Left ventricle myocardium inferior (tissue), 1 donor: ENCODE data around the gene FAM118A. TPM values are rescaled to one million over a fixed set of nuclear protein-coding genes. Genes with fewer than 3 reads are reported as not detected.

Source experiments
- DNase-seq: peaks from one replicate; pipeline ENCODE4 v3.0.0-alpha.2; 2020
- H3K27ac ChIP-seq: fragments of 200-600 bp; replicated peaks from 2 replicates; pipeline ENCODE4 v1.8.0; 2021
- H3K27me3 ChIP-seq: fragments of 200-600 bp; 2 replicates; pipeline ENCODE4 v1.8.0; 2021; ENCODE audit warnings: low read depth
- H3K36me3 ChIP-seq: fragments of 200-600 bp; 2 replicates; pipeline ENCODE4 v1.8.0; 2021
- H3K4me1 ChIP-seq: fragments of 200-600 bp; 2 replicates; pipeline ENCODE4 v1.8.0; 2021
- H3K4me3 ChIP-seq: fragments of 200-600 bp; 2 replicates; pipeline ENCODE4 v1.8.0; 2021; ENCODE audit warnings: mild to moderate bottlenecking, moderate library complexity
- H3K9me3 ChIP-seq: fragments of 200-600 bp; replicated peaks from 2 replicates; pipeline ENCODE4 v1.8.0; 2021
- intact Hi-C: fragments of 100-400 bp; cut with micrococcal nuclease; formaldehyde crosslinking; loops from one replicate; pipeline ENCODE4 v1.11.0; 2022
- total RNA-seq: library from RNA; stranded (reverse); fragmentation: NEBNext Ultra II Directional; extraction: Animal tissue kit (Norgen Biotek cat#: 25700); gene quantifications from one replicate; pipeline ENCODE4 v1.2.1, GENCODE V29; 2021
- TF ChIP-seq, protein P1 (sequence below): fragments of 200-600 bp; IDR thresholded peaks from 2 replicates; pipeline ENCODE4 v1.8.0; 2021; ENCODE audit warnings: antibody characterized with exemption, mild to moderate bottlenecking, borderline replicate concordance
- donor health status: DM: no; HTN: yes; CAD: no; lungs with severe emphysema.

FAM118A gene
- total RNA-seq, 1 donor from 2014 or later: 14.1 TPM

GRCh38 chr22:45278125-45278524 lies 31.6 kb upstream of the FAM118A start:
- H3K36me3 ChIP-seq: no peaks in the 10 kb centered on the region
- no peak overlapping the region for H3K4me3 ChIP-seq
- TF ChIP-seq, protein P1, sequence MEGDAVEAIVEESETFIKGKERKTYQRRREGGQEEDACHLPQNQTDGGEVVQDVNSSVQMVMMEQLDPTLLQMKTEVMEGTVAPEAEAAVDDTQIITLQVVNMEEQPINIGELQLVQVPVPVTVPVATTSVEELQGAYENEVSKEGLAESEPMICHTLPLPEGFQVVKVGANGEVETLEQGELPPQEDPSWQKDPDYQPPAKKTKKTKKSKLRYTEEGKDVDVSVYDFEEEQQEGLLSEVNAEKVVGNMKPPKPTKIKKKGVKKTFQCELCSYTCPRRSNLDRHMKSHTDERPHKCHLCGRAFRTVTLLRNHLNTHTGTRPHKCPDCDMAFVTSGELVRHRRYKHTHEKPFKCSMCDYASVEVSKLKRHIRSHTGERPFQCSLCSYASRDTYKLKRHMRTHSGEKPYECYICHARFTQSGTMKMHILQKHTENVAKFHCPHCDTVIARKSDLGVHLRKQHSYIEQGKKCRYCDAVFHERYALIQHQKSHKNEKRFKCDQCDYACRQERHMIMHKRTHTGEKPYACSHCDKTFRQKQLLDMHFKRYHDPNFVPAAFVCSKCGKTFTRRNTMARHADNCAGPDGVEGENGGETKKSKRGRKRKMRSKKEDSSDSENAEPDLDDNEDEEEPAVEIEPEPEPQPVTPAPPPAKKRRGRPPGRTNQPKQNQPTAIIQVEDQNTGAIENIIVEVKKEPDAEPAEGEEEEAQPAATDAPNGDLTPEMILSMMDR: no peak
- intact Hi-C loops: no loop called here
- no peak overlapping the region for H3K27ac ChIP-seq
- no peaks in the 10 kb centered on the region for H3K9me3 ChIP-seq
- no peak for DNase-seq
- H3K27me3 ChIP-seq: no peaks in the 10 kb centered on the region
- H3K4me1 ChIP-seq: peaks cover 24% of the 10 kb centered on the region

- Histone ChIP-seq H3K27me3 (peaks cover 13% of the 10 kb centered on the region), H3K27ac (peak overlapping the region; percentile 66), H3K4me3 (no peak overlapping the region), H3K36me3 (no peaks in the 10 kb centered on the region), H3K9me3 (no peaks in the 10 kb centered on the region), H3K4me1 (peaks cover 28% of the 10 kb centered on the region)
- intact Hi-C loops: loop anchor here (10.0 kb wide), 1 partner anchor 274 kb away; no protein-coding TSS in a partner anchor
- TF ChIP-seq, protein P1: no peak
- no peak for DNase-seq
Observed at GRCh38 chr22:45280587-45280980, 29.1 kb upstream of the FAM118A start.

DNA sequence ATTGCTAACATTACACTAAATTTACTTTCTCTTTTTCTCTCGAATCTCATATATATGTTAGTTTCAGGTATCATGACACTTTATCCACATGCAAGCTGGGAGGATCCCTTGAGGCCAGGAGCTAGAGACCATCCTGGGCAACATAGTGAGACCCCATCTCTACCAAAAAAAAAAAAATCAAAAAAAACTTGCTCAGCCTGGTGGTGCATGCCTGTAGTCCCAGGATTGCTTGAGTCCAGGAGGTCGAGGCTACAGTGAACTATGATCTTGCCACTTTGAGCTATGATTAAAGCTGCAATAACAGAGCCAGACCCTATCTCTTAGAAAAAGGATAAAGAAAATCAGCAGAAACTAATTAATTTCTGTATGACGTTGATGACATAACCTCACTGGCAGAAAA lies 28.7 kb upstream of the FAM118A start:
- Histone ChIP-seq H3K4me1 (peaks cover 28% of the 10 kb centered on the region), H3K36me3 (no peaks in the 10 kb centered on the region), H3K27me3 (peaks cover 13% of the 10 kb centered on the region), H3K9me3 (no peaks in the 10 kb centered on the region), H3K27ac (no peak overlapping the region), H3K4me3 (no peak overlapping the region)
- DNase-seq: no peak
- TF ChIP-seq, protein P1: no peak
- intact Hi-C loops: loop anchor here (10.0 kb wide), 1 partner anchor 274 kb away; no protein-coding TSS in a partner anchor

- intact Hi-C loops: loop anchor here (10.0 kb wide), 1 partner anchor 270 kb away; no protein-coding TSS in a partner anchor
- Histone ChIP-seq H3K27me3 (peaks cover 20% of the 10 kb centered on the region), H3K36me3 (no peaks in the 10 kb centered on the region), H3K27ac (peak within 1 kb of the TSS; percentile 46), H3K4me3 (peak within 1 kb of the TSS; percentile 61), H3K9me3 (no peaks in the 10 kb centered on the region), H3K4me1 (peaks cover 21% of the 10 kb centered on the region)
- TF ChIP-seq, protein P1: no peak
- DNase-seq: peak; percentile 80
Observed at GRCh38 chr22:45284705-45285262, 24.9 kb upstream of the FAM118A start, which contains the start of gene UPK3A. TSS of gene UPK3A (plus strand) at chr22:45284949. CDS start at chr22:45285014, 65 bp downstream.

DNA sequence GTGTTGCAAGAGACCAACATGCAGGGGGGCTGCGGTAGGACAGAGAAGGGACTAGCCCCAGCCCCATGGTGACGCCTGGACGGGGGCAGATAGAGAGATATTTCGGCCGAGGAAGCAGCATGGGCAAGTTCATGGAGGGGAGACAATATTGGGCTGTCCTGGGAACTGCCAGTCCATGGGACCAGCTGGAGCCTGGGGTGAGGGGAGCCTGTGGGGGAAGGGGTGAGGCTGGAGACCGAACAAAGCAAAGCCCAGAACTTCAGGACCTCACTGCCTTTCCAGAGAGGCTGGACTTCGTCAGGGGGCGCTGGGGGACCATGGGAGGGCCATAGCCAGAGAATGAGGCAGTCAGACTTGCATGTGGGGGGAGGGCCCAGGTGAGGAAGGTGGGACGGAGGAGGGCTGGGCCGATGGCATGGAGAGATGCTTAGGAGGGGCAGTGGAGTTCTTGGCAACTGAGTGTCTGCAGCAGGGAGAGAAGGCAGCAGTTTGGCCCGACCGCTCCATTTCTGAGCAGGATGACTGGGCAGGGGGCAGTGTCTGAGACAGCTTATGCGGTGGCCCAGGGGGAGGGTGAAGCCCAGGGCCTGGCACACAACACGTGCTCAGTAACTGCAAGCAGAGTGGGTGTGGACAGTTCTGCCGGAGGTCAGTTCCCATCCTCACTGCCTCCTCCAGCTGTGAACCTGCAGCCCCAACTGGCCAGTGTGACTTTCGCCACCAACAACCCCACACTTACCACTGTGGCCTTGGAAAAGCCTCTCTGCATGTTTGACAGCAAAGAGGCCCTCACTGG lies 24.3 kb upstream of the FAM118A start:
- H3K9me3 ChIP-seq: no peaks in the 10 kb centered on the region
- H3K27me3 ChIP-seq: peaks cover 24% of the 10 kb centered on the region
- no peak for DNase-seq
- intact Hi-C loops: loop anchor here (10.0 kb wide), 1 partner anchor 269 kb away; no protein-coding TSS in a partner anchor
- H3K4me3 ChIP-seq: peak overlapping the region; percentile 61
- H3K4me1 ChIP-seq: peaks cover 14% of the 10 kb centered on the region
- H3K27ac ChIP-seq: peak overlapping the region; percentile 46
- TF ChIP-seq, protein P1: no peak
- H3K36me3 ChIP-seq: no peaks in the 10 kb centered on the region
